Activated CD4-positive, alpha-beta T cell treated with anti-CD3 and anti-CD28 coated beads, Interleukin-2, amount 50 U/mL, for 1 hour (primary cell): Measurements from ENCODE around the gene LRG1.

Experiments
- DNase-seq: peaks from one replicate; pipeline ENCODE4 v3.0.0-alpha.2; 2020

LRG1 gene

GRCh38 chr19:4524808-4525562 lies 14.9 kb downstream of the LRG1 start:
- peak; percentile 69 for DNase-seq

DNA sequence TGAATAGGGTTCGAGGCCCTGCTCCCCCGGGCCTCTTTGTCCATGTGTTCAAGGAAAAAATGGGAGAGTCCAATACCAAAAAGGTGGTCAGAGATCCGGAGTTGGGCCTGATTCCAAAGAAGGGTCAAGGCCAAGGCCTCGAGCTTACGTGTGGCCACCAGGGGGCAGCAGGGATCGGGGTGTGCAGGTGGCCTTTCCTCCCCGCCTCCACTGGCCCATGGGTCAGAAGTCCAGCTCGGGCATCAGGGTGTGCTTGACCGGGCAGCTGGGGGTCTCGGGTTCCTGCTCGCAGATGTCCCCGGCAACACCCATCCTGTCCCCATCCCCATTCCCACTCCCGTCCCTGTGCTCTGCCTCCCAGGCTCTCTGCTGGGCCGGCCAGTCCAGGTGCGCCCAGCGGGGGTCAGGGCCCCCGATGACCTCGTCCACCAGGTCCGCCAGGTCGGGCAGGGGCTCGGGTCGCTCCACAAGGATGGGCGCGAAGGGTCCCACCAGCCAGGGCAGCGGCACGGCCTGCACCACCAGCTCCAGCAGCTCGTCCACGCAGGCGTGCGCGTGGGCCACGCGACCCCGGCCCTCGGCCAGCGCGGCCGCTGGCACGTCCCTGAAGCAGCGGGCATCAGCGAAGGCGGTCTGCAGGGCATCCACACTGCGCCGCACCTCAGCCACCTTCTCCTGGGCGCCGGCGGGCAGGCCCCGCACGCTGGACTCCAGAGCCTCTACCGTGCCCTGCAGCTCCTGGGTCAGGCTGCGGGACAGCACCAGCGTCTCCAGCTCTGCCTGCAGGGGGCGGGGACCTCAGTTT lies 16.3 kb downstream of the LRG1 start:
- DNase-seq: peak; percentile 23

DNA sequence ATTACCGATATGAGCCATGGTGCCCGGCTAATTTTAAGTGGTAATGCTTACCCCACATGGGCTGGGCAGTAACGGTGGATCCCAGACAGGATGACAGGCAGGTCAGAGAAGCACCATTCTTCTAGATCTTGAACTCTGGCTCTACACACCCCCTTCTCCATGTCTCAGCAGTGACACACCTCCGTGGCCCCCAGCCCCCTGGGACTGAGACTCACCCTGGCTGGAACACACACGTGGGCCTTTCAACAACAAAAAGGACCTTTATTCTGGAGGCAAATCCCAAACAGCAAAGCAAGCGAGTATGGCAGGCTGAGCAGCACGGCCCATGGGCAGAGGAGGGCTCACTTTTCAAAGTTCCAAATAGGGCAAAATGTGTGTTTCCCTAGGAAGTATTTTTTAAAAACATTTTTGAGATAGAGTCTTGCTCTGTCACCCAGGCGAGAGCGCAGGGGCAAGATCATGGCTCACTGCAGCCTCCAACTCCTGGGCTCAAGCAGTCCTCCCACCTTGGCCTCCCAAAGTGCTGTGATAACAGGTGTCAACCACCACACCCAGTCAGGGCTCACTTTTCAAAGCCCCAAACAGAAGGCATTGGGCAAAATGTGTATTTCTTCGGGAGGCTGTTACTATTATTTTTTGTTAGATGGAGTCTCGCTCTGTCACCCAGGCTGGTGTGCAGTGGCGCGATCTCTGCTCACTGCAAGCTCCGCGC lies 17.4 kb downstream of the LRG1 start:
- no peak for DNase-seq

DNA sequence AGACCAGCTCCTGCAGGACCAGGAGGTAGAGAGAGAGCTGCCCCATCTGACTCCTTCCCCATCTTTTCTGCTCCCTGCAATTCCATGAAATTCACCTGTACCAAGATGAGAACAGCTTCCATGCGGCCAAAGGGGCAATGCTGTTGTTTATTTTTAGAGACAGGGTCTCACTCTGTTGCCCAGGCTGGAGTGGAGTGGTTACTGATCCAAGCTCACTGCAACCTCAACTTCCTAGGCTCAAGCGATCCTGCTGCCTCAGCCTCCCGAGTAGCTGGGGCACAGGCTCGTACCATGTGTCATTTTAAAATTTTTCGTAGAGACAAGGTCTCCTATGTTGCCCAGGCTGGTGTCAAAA lies 18.0 kb downstream of the LRG1 start:
- DNase-seq: no peak

GRCh38 chr19:4521170-4521887 lies 18.5 kb downstream of the LRG1 start:
- no peak for DNase-seq

- no peak for DNase-seq
Observed at GRCh38 chr19:4519521-4520277, 20.1 kb downstream of the LRG1 start.

GRCh38 chr19:4519172-4519496 lies 20.7 kb downstream of the LRG1 start:
- no peak for DNase-seq

GRCh38 chr19:4518345-4519171 lies 21.3 kb downstream of the LRG1 start, which contains the start of gene PLIN4:
Gene PLIN4, minus strand, starts transcription at chr19:4518486. Its CDS starts 214 bp downstream, at chr19:4518272.
- DNase-seq: no peak

DNA sequence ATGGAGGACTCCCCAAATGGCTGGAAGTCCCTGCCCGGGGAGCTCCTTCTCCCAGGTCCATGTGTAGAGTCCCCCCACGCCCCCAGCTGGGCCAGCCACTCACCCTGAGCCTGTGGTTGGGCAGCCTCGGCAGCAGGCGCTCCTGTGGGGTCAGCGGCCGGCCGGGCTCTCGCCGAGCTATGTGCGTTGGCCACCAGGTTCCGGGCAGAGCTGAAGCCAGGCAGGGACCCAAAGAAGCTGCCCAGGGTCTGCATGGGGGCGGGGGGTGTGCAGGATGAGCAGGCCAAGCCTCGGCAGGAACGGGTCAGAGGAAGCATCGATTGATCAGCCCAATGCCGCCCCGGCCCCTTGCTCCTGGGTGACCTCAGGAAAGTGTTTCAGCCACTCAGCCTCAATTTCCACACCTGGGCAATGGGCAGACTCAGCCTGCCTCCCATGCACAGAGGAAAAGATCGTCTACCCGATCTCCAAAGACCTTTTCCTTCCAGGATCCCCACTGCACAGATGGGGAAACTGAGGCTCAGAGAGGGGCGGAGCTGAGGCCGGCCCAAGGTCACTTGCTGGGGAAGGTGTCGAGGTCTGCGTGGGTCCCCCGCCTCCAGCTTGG lies 22.3 kb downstream of the LRG1 start:
- DNase-seq: no peak

DNA sequence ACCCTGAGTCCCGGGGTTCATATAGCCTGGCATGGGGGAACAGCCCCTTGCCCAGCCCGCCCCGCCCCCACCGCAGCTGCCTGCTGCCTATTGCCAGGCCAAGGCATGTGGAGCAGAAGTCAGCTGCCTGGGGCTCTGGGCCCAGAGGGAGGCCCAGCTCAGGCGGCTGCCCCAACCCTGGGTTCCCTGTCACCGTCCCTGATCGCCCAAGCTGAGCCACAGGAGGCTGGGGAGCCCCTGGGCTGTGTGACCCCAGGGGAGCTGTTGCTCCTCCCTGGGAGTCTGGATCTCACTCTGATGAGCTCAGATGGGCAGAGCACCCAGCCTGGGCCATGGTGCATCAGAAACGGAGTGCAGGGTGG lies 22.9 kb downstream of the LRG1 start:
- DNase-seq: no peak

GRCh38 chr19:4516199-4516938 lies 23.5 kb downstream of the LRG1 start:
- no peak for DNase-seq

DNA sequence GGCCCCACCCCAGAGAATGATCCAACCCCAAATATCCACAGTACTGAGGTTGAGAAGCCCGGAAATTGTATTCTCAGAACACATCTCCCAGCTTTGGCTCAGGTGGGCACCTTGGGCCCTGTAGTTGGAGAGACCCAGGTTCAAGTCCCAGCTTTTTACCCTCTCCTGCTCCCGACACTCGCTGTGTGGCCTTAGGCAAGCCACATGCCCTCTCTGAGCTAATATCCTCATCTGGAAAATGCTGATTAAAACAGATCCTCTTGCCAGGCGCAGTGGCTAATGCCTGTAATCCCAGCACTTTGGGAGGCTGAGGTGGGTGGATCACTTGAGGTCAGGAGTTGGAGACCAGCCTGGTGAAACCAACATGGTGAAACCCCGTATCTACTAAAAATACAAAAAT lies 24.1 kb downstream of the LRG1 start:
- DNase-seq: no peak

GRCh38 chr19:4513248-4513647 lies 26.6 kb downstream of the LRG1 start:
- DNase-seq: no peak

DNA sequence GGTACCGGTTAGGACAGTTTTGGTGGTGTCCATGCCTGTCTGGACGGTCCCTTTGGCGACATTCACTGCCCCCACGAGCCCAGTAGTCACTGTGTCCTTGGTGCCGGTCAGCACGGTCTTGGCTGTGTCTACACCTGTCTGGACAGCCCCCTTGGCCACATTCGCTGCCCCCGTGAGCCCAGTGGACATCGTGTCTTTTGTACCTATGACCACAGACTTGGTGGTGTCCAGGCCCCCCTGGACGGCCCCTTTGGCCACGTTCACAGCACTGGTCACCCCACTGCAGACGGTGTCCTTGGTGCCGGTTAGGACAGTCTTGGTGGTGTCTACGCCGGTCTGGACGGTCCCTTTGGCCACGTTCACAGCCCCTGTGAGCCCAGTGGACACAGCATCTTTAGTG lies 27.8 kb downstream of the LRG1 start:
- no peak for DNase-seq

GRCh38 chr19:4511300-4512054 lies 28.4 kb downstream of the LRG1 start:
- DNase-seq: no peak

DNA sequence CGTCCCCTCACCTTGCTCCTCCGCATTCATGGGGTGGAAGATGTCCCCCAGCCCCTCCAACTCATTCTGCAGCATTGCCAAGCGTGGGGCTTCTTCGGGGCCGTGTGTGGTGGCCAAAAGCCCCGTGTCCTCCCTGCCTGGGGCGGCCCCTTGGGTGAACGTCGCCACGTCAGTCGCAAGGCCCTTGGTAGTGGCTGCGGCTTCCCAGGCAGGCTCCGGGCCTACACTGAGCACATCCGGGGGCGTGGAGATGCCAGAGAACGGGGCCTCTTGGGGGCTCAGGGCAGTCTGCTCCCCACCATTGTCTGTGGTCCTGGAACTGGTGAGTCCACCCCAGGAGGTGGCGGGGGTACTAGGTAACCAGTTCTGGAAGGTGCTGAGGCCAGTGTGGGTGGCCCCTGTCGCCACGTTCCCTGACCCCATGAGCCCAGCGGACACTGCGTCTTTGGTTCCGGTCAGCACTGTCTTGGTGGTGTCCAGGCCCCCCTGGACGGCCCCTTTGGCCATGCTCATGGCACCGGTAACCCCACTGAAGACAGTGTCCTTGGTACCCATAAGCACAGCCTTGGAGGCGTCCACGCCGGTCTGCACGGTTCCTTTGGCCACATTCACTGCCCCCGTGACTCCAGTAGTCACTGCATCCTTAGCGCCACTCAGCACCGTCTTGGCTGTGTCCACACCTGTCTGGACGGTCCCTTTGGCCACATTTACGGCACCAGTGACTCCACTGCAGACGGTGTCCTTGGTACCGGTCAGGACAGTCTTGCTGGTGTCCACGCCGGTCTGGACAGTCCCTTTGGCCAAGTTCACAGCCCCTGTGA lies 29.2 kb downstream of the LRG1 start:
- DNase-seq: no peak

GRCh38 chr19:4508698-4509097 lies 31.1 kb downstream of the LRG1 start:
- no peak for DNase-seq

DNA sequence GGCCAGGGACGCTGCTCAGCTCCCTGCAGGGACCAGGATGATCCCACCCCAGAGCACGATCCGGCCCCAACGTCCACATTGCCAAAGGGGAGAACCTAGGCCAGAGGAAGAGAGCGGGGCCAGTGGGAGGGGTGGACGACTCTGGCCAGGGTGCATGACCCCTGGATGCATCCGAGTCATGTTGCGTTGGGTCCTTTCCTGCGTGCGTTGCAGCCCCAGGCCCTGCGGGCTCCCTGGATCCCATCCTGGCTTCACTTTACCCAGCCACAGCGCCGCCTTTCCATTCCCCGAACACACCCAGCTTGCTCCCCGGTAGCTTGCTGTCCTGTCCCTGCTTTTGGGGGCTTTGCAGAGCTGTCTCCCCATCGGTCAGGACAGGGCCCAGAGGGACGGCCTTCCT lies 32.0 kb downstream of the LRG1 start:
- no peak for DNase-seq

DNA sequence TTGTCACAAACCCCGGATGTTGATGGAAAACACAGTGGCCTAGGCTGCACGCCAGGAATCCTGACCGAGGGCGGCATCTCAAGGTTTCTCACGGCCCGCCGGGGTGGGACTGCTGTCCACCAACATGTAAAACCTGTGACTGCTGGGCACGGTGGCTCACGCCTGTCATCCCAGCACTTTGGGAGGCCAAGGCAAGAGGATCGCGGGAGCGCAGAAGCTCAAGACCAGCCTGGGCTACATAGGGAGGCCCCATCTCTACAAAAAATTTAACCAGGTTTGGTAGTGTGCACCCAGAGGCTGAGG lies 32.7 kb downstream of the LRG1 start:
- no peak for DNase-seq
